Measurements from ENCODE around the gene JAG2. TPM values are rescaled to one million over a fixed set of nuclear protein-coding genes. Genes with fewer than 3 reads are reported as not detected.

Gene JAG2
- total RNA-seq, 1 experiment from 2014 or later = 43.7 TPM

DNA sequence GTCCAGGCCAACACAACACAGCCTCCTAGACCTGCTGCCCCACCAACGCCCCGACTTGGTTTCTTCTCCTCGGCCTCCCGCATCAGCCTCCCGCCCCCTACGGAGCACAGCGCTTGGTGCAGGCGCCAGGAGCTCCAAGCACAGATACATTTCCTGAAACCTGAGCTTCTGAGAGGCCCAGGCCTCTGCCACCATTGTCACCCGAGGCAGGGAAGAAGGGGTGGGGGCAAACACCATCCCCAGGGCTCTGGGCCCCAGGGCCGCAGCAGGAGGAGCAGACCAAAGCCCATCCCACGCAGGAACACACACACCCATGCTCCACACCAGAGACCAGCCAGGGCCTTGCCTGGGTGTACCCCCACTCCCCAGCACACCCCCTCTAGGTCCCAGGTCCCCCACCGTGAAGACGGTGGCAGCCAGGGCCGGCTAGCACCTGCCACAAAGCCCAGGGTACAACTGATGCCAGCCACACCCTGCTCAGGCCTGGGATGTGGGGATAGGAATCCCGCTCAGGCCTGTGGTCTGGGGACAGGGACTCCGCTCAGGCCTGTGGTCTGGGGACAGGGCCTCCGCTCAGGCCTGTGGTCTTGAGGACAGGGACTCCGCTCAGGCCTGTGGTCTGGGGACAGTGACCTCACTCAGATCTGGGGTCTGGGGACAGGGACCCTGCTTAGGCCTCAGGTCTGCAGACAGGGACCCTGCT is 5.4 kb downstream of the JAG2 start:
- ChIA-PET POLR2A (interaction anchor here (0.6 kb wide), 1 partner anchor 19 kb away, joined by 3 read pairs; no protein-coding TSS in a partner anchor), CTCF (interaction anchor here (0.7 kb wide), 1 partner anchor 192 kb away, joined by 3 read pairs; no protein-coding TSS in a partner anchor)
- Histone ChIP-seq H3K4me1 (ENCODE audit: control insufficient read depth, insufficient read depth, low read length) (peaks cover 23% of the 10 kb centered on the region), H3K4me3 (ENCODE audit: low read depth in 2 of 2, low read length in 2 of 2) (no peak overlapping the region), H3K27ac (ENCODE audit: low read length) (no peak overlapping the region), H3K9me3 (ENCODE audit: control insufficient read depth, insufficient read depth, low read depth, low read length) (no peaks in the 10 kb centered on the region), H3K27me3 (ENCODE audit: control insufficient read depth, insufficient read depth, low read length) (no peaks in the 10 kb centered on the region), H3K36me3 (ENCODE audit: control insufficient read depth, insufficient read depth, low read length) (no peaks in the 10 kb centered on the region)
- in situ Hi-C loops (cut with HindIII; ENCODE audit: low pct_unique_long_range_greater_than_20kb, low sequenced_read_pairs) = no loop called here
- ATAC-seq (no peak), DNase-seq (ENCODE audit: low read depth, low spot score) (no peak)
- TF ChIP-seq POLR2AphosphoS5 (IDR thresholded peaks at IDR 0.05; ENCODE audit: low read depth, low read length) = no peak
- TF ChIP-seq SIN3A (IDR thresholded peaks at IDR 0.05; ENCODE audit: borderline replicate concordance, insufficient read depth, low read depth, low read length) = no peak
- TF ChIP-seq TCF7L2 (IDR thresholded peaks at IDR 0.05; ENCODE audit: low read depth, low read length) = no peak
- TF ChIP-seq CTCF (IDR thresholded peaks at IDR 0.05) = no peak
- TF ChIP-seq REST (IDR thresholded peaks at IDR 0.05; ENCODE audit: insufficient read depth in 1 of 2, low read depth in 2 of 2, low read length in 1 of 2) = no peak
- intact Hi-C loops (cut with micrococcal nuclease; ENCODE audit: unreplicated experiment) = loop anchor here (10.0 kb wide), 1 partner anchor 68 kb away; no protein-coding TSS in a partner anchor
- no TSS peak for BruUV-seq (replicated peaks)

DNA sequence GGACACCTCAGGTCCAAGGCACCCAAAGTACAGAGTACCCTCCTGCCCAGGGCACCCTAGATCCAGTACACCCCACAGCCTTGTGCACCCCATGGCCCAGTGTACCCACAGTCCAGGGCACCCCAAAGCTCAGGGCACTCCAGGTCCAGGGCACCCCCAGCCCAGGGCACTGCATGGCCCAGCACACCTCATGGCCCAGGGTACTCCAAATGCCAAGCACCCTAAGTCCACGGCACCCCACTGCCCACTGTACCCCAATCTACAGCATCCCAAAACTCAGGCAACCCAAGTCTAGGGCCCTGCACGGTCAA is 6.0 kb downstream of the JAG2 start:
- POLR2A ChIA-PET = no interaction called here
- Histone ChIP-seq H3K36me3 (ENCODE audit: control insufficient read depth, insufficient read depth, low read length) (no peaks in the 10 kb centered on the region), H3K27ac (ENCODE audit: low read length) (no peak overlapping the region), H3K27me3 (ENCODE audit: control insufficient read depth, insufficient read depth, low read length) (no peaks in the 10 kb centered on the region), H3K9me3 (ENCODE audit: control insufficient read depth, insufficient read depth, low read depth, low read length) (no peaks in the 10 kb centered on the region), H3K4me3 (ENCODE audit: low read depth in 2 of 2, low read length in 2 of 2) (no peak overlapping the region), H3K4me1 (ENCODE audit: control insufficient read depth, insufficient read depth, low read length) (peaks cover 23% of the 10 kb centered on the region)
- ATAC-seq (no peak), DNase-seq (ENCODE audit: low read depth, low spot score) (no peak)
- CTCF ChIA-PET = interaction anchor here (0.7 kb wide), 1 partner anchor 191 kb away, joined by 3 read pairs; no protein-coding TSS in a partner anchor
- no peak for TF ChIP-seq REST (IDR thresholded peaks at IDR 0.05; ENCODE audit: insufficient read depth in 1 of 2, low read depth in 2 of 2, low read length in 1 of 2)
- TF ChIP-seq TCF7L2 (IDR thresholded peaks at IDR 0.05; ENCODE audit: low read depth, low read length) = no peak
- TF ChIP-seq CTCF (IDR thresholded peaks at IDR 0.05) = no peak
- TF ChIP-seq SIN3A (IDR thresholded peaks at IDR 0.05; ENCODE audit: borderline replicate concordance, insufficient read depth, low read depth, low read length) = no peak
- TF ChIP-seq POLR2AphosphoS5 (IDR thresholded peaks at IDR 0.05; ENCODE audit: low read depth, low read length) = no peak
- in situ Hi-C loops (cut with HindIII; ENCODE audit: low pct_unique_long_range_greater_than_20kb, low sequenced_read_pairs) (no loop called here), intact Hi-C loops (cut with micrococcal nuclease; ENCODE audit: unreplicated experiment) (loop anchor here (10.0 kb wide), 1 partner anchor 68 kb away; no protein-coding TSS in a partner anchor)
- no TSS peak for BruUV-seq (replicated peaks)

Data from Panc1 (cell line).